Tibial nerve (tissue), 3 donors: ENCODE measurements around the gene RRN3.

Source experiments
- POLR2A ChIP-seq, 2 donors: fragments of 450-650 bp; IDR thresholded peaks; one replicate each; pipeline ENCODE4 v1.6.1; 2017; ENCODE audit warnings: antibody characterized with exemption in 2 of 2, mild to moderate bottlenecking in 2 of 2, moderate library complexity in 2 of 2
- TF ChIP-seq, protein P1 (sequence below), 5 experiments: fragments of 200-600 bp in 3 of 5; fragments of 450-650 bp in 2 of 5; sonication (generic) in 3 of 5; IDR thresholded peaks; one replicate each; pipeline ENCODE4 v1.5.1; 2016 to 2019; ENCODE audit warnings: antibody characterized with exemption in 5 of 5, mild to moderate bottlenecking in 3 of 5, moderate library complexity in 2 of 5

DNA sequence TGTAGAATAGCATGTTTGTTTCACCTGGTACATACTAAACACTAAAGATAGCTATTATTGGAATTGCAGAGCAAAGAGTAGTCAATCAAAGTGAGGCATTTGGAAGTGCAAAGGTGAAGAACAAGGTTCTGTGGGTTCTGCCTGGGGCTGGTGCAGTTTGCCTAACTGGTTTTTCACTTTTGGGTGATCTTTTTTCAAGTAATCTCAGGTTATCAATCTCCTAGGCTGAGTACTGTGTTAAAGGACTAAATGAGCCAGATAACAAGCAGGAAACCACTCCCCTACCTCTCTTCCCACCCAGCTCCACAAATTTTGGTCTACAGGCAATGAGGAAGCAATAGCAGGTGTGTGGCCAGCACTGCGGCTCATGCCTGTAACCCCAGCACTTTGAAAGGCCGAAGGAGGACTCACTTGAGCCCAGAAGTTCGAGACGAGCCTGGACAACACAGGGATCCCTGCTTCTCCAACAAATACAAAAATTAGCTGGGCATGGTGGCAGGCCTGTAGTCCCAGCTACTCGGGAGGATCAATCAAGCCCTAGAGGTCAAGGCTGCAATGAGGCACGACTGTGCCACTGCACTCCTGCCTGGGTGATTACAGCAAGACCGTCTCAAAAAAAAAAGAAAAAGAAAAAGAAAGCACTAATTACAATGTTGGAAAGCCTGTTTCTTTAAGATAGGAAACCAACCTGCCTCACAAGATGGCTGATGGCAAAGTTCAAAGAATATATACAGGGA lies 36.2 kb downstream of the RRN3 start:
- TF ChIP-seq, protein P1, sequence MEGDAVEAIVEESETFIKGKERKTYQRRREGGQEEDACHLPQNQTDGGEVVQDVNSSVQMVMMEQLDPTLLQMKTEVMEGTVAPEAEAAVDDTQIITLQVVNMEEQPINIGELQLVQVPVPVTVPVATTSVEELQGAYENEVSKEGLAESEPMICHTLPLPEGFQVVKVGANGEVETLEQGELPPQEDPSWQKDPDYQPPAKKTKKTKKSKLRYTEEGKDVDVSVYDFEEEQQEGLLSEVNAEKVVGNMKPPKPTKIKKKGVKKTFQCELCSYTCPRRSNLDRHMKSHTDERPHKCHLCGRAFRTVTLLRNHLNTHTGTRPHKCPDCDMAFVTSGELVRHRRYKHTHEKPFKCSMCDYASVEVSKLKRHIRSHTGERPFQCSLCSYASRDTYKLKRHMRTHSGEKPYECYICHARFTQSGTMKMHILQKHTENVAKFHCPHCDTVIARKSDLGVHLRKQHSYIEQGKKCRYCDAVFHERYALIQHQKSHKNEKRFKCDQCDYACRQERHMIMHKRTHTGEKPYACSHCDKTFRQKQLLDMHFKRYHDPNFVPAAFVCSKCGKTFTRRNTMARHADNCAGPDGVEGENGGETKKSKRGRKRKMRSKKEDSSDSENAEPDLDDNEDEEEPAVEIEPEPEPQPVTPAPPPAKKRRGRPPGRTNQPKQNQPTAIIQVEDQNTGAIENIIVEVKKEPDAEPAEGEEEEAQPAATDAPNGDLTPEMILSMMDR (IDR thresholded peaks at IDR 0.05) = no peak
- TF ChIP-seq POLR2A (IDR thresholded peaks at IDR 0.05) = no peak
